Naive thymus-derived CD4-positive, alpha-beta T cell (primary cell): ENCODE results near the gene ANGPTL7. TPM values are rescaled to one million over a fixed set of nuclear protein-coding genes. Genes with fewer than 3 reads are reported as not detected.

ENCODE experiments used
- ATAC-seq: fragments of 150-1000 bp; cut with Tn5 transposase; 2 replicates; pipeline ENCODE4 v1.10.0; 2021; ENCODE audit warnings: mild to moderate bottlenecking, moderate library complexity
- CTCF ChIA-PET: fragments of 350-600 bp; sonication (Branson Sonifier 250); formaldehyde crosslinking; loops from one replicate; lab custom pipeline; 2021; ENCODE audit warnings: antibody characterized with exemption; lab: Charles Lee
- POLR2A ChIA-PET: fragments of 350-600 bp; sonication (Branson Sonifier 250); formaldehyde crosslinking; loops from one replicate; lab custom pipeline; 2021; ENCODE audit warnings: antibody characterized with exemption, inconsistent platforms; lab: Charles Lee
- DNase-seq, 9 donors: peaks; one replicate each; pipeline versions ENCODE4 v3.0.0 to v3.0.0-alpha.2; 2020 to 2022; ENCODE audit warnings: mixed read lengths in 1 of 9
- H3K27ac ChIP-seq: one replicate; pipeline ENCODE4 v1.7.0; 2013; ENCODE audit warnings: mild to moderate bottlenecking, low read depth, low read length, moderate library complexity
- H3K27me3 ChIP-seq, 2 donors: one replicate each; pipeline ENCODE4 v1.7.0; 2013; ENCODE audit warnings: low read length in 2 of 2, mild to moderate bottlenecking in 2 of 2, moderate library complexity in 2 of 2; ENCODE audit not compliant: control insufficient read depth in 2 of 2, insufficient read depth in 2 of 2
- H3K36me3 ChIP-seq, 3 experiments: 1 replicate in 2 of 3; 2 replicates in 1 of 3; pipeline ENCODE4 v1.7.0; 2013; ENCODE audit warnings: low read length in 3 of 3, mild to moderate bottlenecking in 3 of 3, moderate library complexity in 1 of 3; ENCODE audit not compliant: insufficient read depth in 3 of 3, control insufficient read depth in 2 of 3
- H3K4me1 ChIP-seq, 2 donors: one replicate each; pipeline ENCODE4 v1.7.0; 2013; ENCODE audit warnings: low read length in 2 of 2, mild to moderate bottlenecking in 2 of 2, moderate library complexity in 1 of 2; ENCODE audit not compliant: control insufficient read depth in 2 of 2, insufficient read depth in 2 of 2
- H3K4me3 ChIP-seq: 2 replicates; pipeline ENCODE4 v1.7.0; 2013; ENCODE audit warnings: mild to moderate bottlenecking, low read length
- H3K9me3 ChIP-seq, 3 experiments: 1 replicate in 2 of 3; 2 replicates in 1 of 3; pipeline ENCODE4 v1.7.0; 2013; ENCODE audit warnings: low read length in 3 of 3; ENCODE audit not compliant: control insufficient read depth in 2 of 3
- H3K27ac Mint-ChIP-seq, 9 donors: one replicate each; pipeline ENCODE4 v1.8.0; 2020 to 2022; ENCODE audit warnings: mixed read lengths in 9 of 9, mild to moderate bottlenecking in 8 of 9, moderate library complexity in 5 of 9, inconsistent platforms in 2 of 9
- H3K27me3 Mint-ChIP-seq, 5 donors: one replicate each; pipeline ENCODE4 v1.8.0; 2021 to 2022; ENCODE audit warnings: mixed read lengths in 5 of 5, mild to moderate bottlenecking in 1 of 5
- H3K36me3 Mint-ChIP-seq, 5 donors: one replicate each; pipeline ENCODE4 v1.8.0; 2020 to 2022; ENCODE audit warnings: mixed read lengths in 5 of 5, mild to moderate bottlenecking in 3 of 5, inconsistent platforms in 1 of 5
- H3K4me1 Mint-ChIP-seq, 7 donors: one replicate each; pipeline ENCODE4 v1.8.0; 2020 to 2022; ENCODE audit warnings: mixed read lengths in 7 of 7, mild to moderate bottlenecking in 3 of 7, inconsistent platforms in 1 of 7
- H3K4me3 Mint-ChIP-seq, 10 donors: one replicate each; pipeline ENCODE4 v1.8.0; 2020 to 2022; ENCODE audit warnings: mild to moderate bottlenecking in 10 of 10, mixed read lengths in 10 of 10, moderate library complexity in 6 of 10, inconsistent platforms in 2 of 10
- H3K9me3 Mint-ChIP-seq, 11 donors: one replicate each; pipeline ENCODE4 v1.8.0; 2020 to 2022; ENCODE audit warnings: mixed read lengths in 11 of 11, mild to moderate bottlenecking in 4 of 11, inconsistent platforms in 1 of 11, moderate library complexity in 1 of 11
- intact Hi-C, 2 donors: fragments of 100-400 bp; cut with micrococcal nuclease; formaldehyde crosslinking; loops; one replicate each; pipeline ENCODE4 v1.15.1; 2023
- polyA plus RNA-seq, 2 donors: library from polyadenylated mRNA; unstranded; fragments of 300-500 nt; fragmentation: Illumina TruSeq; gene quantifications; one replicate each; pipeline ENCODE4 v1.2.3, GENCODE V29; 2021
- total RNA-seq, 6 experiments: library from RNA in 5 of 6; stranded (reverse) in 5 of 6; gene quantifications; 1 replicate in 5 of 6; 2 replicates in 1 of 6; pipeline ENCODE4 v1.2.3 and lab custom pipeline; 2021 to 2026

ANGPTL7 gene
- total and polyA plus RNA-seq, 7 experiments from 2014 or later = not detected

GRCh38 chr1:11193376-11193775 is 4.2 kb downstream of the ANGPTL7 start:
- Mint-ChIP-seq H3K4me3 (no peak overlapping the region), H3K4me1 (no peaks in the 10 kb centered on the region), H3K27me3 (no peaks in the 10 kb centered on the region), H3K36me3 (peaks cover 4 to 69% (median 35%) of the 10 kb centered on the region in 5 donors), H3K27ac (no peak overlapping the region), H3K9me3 (no peaks in the 10 kb centered on the region)
- intact Hi-C loops = no loop called here
- no peak for ATAC-seq
- ChIA-PET CTCF (interaction anchor here (0.6 kb wide), 1 partner anchor 1086 kb away, joined by 6 read pairs; no protein-coding TSS in a partner anchor), POLR2A (interaction anchor here (0.7 kb wide), 1 partner anchor 184 kb away, joined by 7 read pairs; no protein-coding TSS in a partner anchor)
- no peak overlapping the region for H3K4me3 ChIP-seq
- no peak overlapping the region for H3K27ac ChIP-seq
- H3K4me1 ChIP-seq = no peaks in the 10 kb centered on the region
- H3K9me3 ChIP-seq = no peaks in the 10 kb centered on the region
- H3K36me3 ChIP-seq = peaks cover 11 to 96% (median 13%) of the 10 kb centered on the region in 3 experiments
- no peaks in the 10 kb centered on the region for H3K27me3 ChIP-seq
- no peak for DNase-seq

- H3K27ac Mint-ChIP-seq = no peak overlapping the region
- H3K4me1 Mint-ChIP-seq = no peaks in the 10 kb centered on the region
- CTCF ChIA-PET = no interaction called here
- H3K27me3 Mint-ChIP-seq = no peaks in the 10 kb centered on the region
- H3K9me3 ChIP-seq = no peaks in the 10 kb centered on the region
- ATAC-seq (no peak), DNase-seq (no peak)
- H3K9me3 Mint-ChIP-seq = no peaks in the 10 kb centered on the region
- intact Hi-C loops = no loop called here
- H3K4me3 ChIP-seq = no peak overlapping the region
- H3K27ac ChIP-seq = no peak overlapping the region
- no peaks in the 10 kb centered on the region for H3K27me3 ChIP-seq
- no peak overlapping the region for H3K4me3 Mint-ChIP-seq
- POLR2A ChIA-PET = no interaction called here
- peaks cover 19 to 96% (median 23%) of the 10 kb centered on the region in 3 experiments for H3K36me3 ChIP-seq
- H3K4me1 ChIP-seq = no peaks in the 10 kb centered on the region
- H3K36me3 Mint-ChIP-seq = peaks cover 4 to 76% (median 42%) of the 10 kb centered on the region in 5 donors
Observed at GRCh38 chr1:11194407-11195176, 5.4 kb downstream of the ANGPTL7 start.

- H3K9me3 Mint-ChIP-seq = no peaks in the 10 kb centered on the region
- H3K9me3 ChIP-seq = no peaks in the 10 kb centered on the region
- no peak for ATAC-seq
- H3K27me3 Mint-ChIP-seq = no peaks in the 10 kb centered on the region
- no peaks in the 10 kb centered on the region for H3K4me1 ChIP-seq
- H3K27ac Mint-ChIP-seq = no peak overlapping the region
- no peak overlapping the region for H3K27ac ChIP-seq
- H3K4me3 Mint-ChIP-seq = no peak overlapping the region
- no peaks in the 10 kb centered on the region for H3K4me1 Mint-ChIP-seq
- DNase-seq = no peak
- H3K36me3 ChIP-seq = peaks cover 15 to 89% (median 26%) of the 10 kb centered on the region in 3 experiments
- no peak overlapping the region for H3K4me3 ChIP-seq
- H3K36me3 Mint-ChIP-seq = peaks cover 7 to 76% (median 39%) of the 10 kb centered on the region in 5 donors
- ChIA-PET POLR2A (interaction anchor here (0.6 kb wide), 1 partner anchor 44 kb away, joined by 3 read pairs; no protein-coding TSS in a partner anchor), CTCF (no interaction called here)
- no peaks in the 10 kb centered on the region for H3K27me3 ChIP-seq
- intact Hi-C loops = no loop called here
Observed at GRCh38 chr1:11196945-11197344, 7.8 kb downstream of the ANGPTL7 start.

DNA sequence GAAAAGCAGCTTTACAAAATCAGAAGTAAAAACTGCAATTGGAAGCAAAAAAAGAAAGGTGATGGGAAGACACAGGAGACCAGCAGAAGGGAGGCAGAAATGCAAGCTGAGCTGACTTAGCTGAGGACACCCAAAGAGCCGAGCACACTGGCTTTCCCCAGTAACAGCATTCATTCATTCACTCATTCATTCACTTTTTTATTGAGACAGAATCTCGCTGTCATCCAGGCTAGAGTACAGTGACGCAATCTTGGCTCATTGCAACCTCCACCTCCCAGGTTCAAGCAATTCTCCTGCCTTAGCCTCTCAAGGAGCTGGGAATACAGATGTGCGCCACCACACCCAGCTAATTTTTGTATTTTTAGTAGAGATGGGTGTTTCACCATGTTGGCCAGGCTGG is 8.2 kb downstream of the ANGPTL7 start:
- CTCF ChIA-PET = no interaction called here
- peaks cover 15 to 87% (median 26%) of the 10 kb centered on the region in 3 experiments for H3K36me3 ChIP-seq
- intact Hi-C loops = no loop called here
- Mint-ChIP-seq H3K36me3 (peaks cover 7 to 73% (median 37%) of the 10 kb centered on the region in 5 donors), H3K4me3 (no peak overlapping the region), H3K4me1 (no peaks in the 10 kb centered on the region), H3K9me3 (no peaks in the 10 kb centered on the region), H3K27me3 (no peaks in the 10 kb centered on the region), H3K27ac (no peak overlapping the region)
- no peaks in the 10 kb centered on the region for H3K27me3 ChIP-seq
- no peaks in the 10 kb centered on the region for H3K9me3 ChIP-seq
- ATAC-seq (no peak), DNase-seq (no peak)
- H3K4me3 ChIP-seq = no peak overlapping the region
- POLR2A ChIA-PET = no interaction called here
- H3K27ac ChIP-seq = no peak overlapping the region
- H3K4me1 ChIP-seq = no peaks in the 10 kb centered on the region

DNA sequence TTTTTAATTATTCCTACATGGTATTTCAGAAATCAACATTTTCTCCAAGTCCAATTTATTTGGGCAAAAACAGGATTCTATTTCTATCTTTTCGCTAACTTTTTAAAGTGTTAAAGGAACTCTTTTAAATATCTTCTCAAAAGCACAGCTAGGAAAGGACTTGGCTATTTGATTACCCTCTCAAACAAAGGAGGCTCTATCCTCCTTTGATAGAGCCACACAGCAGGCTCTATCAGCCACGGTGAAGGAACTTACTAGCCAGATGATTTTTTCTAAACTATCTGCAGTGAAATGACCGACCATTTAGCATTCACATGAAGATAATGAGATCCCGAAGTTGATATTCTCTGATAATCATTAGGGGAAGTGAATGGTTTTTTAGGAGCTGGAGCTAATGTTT is 9.1 kb downstream of the ANGPTL7 start:
- Histone ChIP-seq H3K27ac (no peak overlapping the region), H3K4me1 (no peaks in the 10 kb centered on the region), H3K27me3 (no peaks in the 10 kb centered on the region), H3K36me3 (peaks cover 13 to 81% (median 22%) of the 10 kb centered on the region in 3 experiments), H3K4me3 (no peak overlapping the region), H3K9me3 (no peaks in the 10 kb centered on the region)
- POLR2A ChIA-PET = no interaction called here
- ATAC-seq = no peak
- Mint-ChIP-seq H3K36me3 (peaks cover 7 to 69% (median 32%) of the 10 kb centered on the region in 5 donors), H3K27ac (no peak overlapping the region), H3K9me3 (no peaks in the 10 kb centered on the region), H3K4me1 (no peaks in the 10 kb centered on the region), H3K4me3 (no peak overlapping the region), H3K27me3 (no peaks in the 10 kb centered on the region)
- DNase-seq = no peak
- CTCF ChIA-PET = no interaction called here
- intact Hi-C loops = no loop called here

- ATAC-seq (no peak), DNase-seq (no peak)
- ChIA-PET CTCF (no interaction called here), POLR2A (no interaction called here)
- peaks cover 11 to 68% (median 38%) of the 10 kb centered on the region in 5 donors for H3K36me3 Mint-ChIP-seq
- Histone ChIP-seq H3K36me3 (peaks cover 11 to 81% (median 22%) of the 10 kb centered on the region in 3 experiments), H3K4me1 (no peaks in the 10 kb centered on the region), H3K9me3 (no peaks in the 10 kb centered on the region), H3K4me3 (no peak overlapping the region), H3K27ac (no peak overlapping the region), H3K27me3 (no peaks in the 10 kb centered on the region)
- no peak overlapping the region for H3K27ac Mint-ChIP-seq
- intact Hi-C loops = no loop called here
- no peaks in the 10 kb centered on the region for H3K4me1 Mint-ChIP-seq
- no peak overlapping the region for H3K4me3 Mint-ChIP-seq
- H3K9me3 Mint-ChIP-seq = no peaks in the 10 kb centered on the region
- H3K27me3 Mint-ChIP-seq = no peaks in the 10 kb centered on the region
Observed at GRCh38 chr1:11198851-11199594, 9.9 kb downstream of the ANGPTL7 start.
